ENCODE measurements around the gene KCNT1.

KCNT1 gene

GRCh38 chr9:135778421-135778820, 76.4 kb downstream of the KCNT1 start:
- DNase-seq (ENCODE audit: low spot score in 2 of 2) (no peak), ATAC-seq (no peak)
- Mint-ChIP-seq H3K4me3 (no peak overlapping the region), H3K4me1 (peaks cover 6% of the 10 kb centered on the region), H3K36me3 (no peaks in the 10 kb centered on the region), H3K27ac (no peak overlapping the region), H3K9me3 (no peaks in the 10 kb centered on the region)

GRCh38 chr9:135779571-135779970, 77.6 kb downstream of the KCNT1 start:
- ATAC-seq (no peak), DNase-seq (ENCODE audit: low spot score in 2 of 2) (no peak)
- H3K27ac Mint-ChIP-seq = no peak overlapping the region
- H3K4me3 Mint-ChIP-seq = no peak overlapping the region
- H3K36me3 Mint-ChIP-seq = no peaks in the 10 kb centered on the region
- H3K9me3 Mint-ChIP-seq = no peaks in the 10 kb centered on the region
- peaks cover 6% of the 10 kb centered on the region for H3K4me1 Mint-ChIP-seq

- no peaks in the 10 kb centered on the region for H3K9me3 Mint-ChIP-seq
- no peak overlapping the region for H3K4me3 Mint-ChIP-seq
- DNase-seq (ENCODE audit: low spot score in 2 of 2) (no peak), ATAC-seq (no peak)
- H3K27ac Mint-ChIP-seq = no peak overlapping the region
- H3K36me3 Mint-ChIP-seq = no peaks in the 10 kb centered on the region
- H3K4me1 Mint-ChIP-seq = peaks cover 6% of the 10 kb centered on the region
Measured at GRCh38 chr9:135780086-135780485, 78.1 kb downstream of the KCNT1 start.

DNA sequence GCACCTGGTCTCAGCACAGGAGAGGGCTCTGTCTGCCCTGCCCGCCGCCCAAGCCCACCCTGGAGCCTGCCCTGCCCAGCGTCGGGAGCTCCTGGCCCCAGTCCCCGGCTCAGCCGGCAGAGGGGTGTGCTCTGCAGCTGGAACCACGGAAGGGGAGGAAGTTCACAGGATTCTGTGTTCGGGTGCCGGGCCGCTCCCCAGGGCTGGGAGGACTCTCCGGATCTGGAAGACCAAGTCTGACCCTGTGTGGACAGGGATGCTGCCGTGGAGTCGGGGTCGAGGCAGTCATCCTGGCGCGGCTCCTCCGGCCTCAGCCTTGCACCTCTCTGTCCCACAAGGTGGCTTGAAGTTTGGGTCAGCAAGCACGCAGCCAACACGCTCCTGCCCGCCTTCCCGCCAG, 78.6 kb downstream of the KCNT1 start:
- H3K36me3 Mint-ChIP-seq = no peaks in the 10 kb centered on the region
- DNase-seq (ENCODE audit: low spot score in 2 of 2) = no peak
- no peak overlapping the region for H3K4me3 Mint-ChIP-seq
- no peak for ATAC-seq
- H3K4me1 Mint-ChIP-seq = peaks cover 6% of the 10 kb centered on the region
- H3K27ac Mint-ChIP-seq = no peak overlapping the region
- H3K9me3 Mint-ChIP-seq = no peaks in the 10 kb centered on the region

DNA sequence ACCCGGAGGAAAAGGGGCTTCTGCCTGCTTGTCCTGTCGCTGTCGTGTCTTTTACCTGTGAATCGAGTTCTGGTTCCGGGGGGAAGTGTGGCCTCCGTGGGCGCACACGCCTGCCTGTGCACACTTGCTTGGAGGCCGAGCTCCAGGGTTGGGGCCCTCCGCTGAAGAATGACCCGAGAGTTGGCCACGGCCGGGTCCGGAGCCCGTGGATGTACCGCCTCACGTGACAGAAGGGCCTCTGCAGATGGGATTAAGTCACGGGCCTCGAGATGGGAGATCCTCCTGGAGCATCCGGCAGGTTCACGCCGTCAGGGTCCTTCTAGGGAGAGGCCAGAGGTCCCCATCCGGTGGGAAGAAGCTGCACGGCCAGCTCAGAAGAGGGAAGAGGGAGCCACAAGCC, 81.0 kb downstream of the KCNT1 start:
- Mint-ChIP-seq H3K9me3 (no peaks in the 10 kb centered on the region), H3K36me3 (no peaks in the 10 kb centered on the region), H3K4me1 (peaks cover 3% of the 10 kb centered on the region), H3K27ac (no peak overlapping the region), H3K4me3 (no peak overlapping the region)
- ATAC-seq = no peak
- no peak for DNase-seq (ENCODE audit: low spot score in 2 of 2)

DNA sequence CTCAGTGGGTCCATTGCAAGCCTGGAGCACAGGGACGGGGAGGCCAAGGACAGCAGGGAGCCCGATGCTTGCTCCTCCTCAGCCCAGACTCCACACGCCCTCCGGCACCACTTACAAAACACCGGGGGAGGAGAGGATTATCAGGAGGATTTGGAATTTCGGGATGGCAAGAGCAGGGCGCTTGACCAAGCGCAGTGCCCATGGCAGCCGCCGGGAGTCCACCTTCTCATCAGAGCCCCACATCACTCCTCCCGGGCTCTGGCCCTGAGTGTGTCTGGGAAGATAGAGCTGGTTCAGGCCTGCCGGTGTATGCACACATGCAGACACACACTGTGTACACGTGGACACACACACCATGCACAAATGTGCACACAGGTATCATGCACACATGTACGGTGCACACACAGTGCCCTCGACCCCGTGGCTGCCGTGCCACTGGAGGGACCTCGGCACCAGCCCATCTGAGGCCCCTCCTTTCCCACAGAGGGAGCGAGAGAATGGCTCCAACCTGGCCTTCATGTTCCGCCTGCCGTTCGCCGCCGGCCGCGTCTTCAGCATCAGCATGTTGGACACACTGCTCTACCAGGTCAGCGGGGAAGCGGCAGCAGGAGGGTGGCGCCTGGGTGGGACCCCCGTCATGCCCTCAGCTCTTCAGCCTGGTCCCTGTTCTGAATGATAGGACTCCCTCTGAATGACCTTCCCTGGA, 81.7 kb downstream of the KCNT1 start:
- H3K36me3 Mint-ChIP-seq = no peaks in the 10 kb centered on the region
- H3K27ac Mint-ChIP-seq = no peak overlapping the region
- no peaks in the 10 kb centered on the region for H3K4me1 Mint-ChIP-seq
- H3K4me3 Mint-ChIP-seq = no peak overlapping the region
- DNase-seq (ENCODE audit: low spot score in 2 of 2) = no peak
- ATAC-seq = no peak
- no peaks in the 10 kb centered on the region for H3K9me3 Mint-ChIP-seq

- no peak overlapping the region for H3K27ac Mint-ChIP-seq
- H3K36me3 Mint-ChIP-seq = no peaks in the 10 kb centered on the region
- no peak for ATAC-seq
- no peaks in the 10 kb centered on the region for H3K9me3 Mint-ChIP-seq
- no peak overlapping the region for H3K4me3 Mint-ChIP-seq
- no peak for DNase-seq (ENCODE audit: low spot score in 2 of 2)
- no peaks in the 10 kb centered on the region for H3K4me1 Mint-ChIP-seq
Measured at GRCh38 chr9:135785013-135785575, 83.1 kb downstream of the KCNT1 start.

- no peak for DNase-seq (ENCODE audit: low spot score in 2 of 2)
- H3K27ac Mint-ChIP-seq = no peak overlapping the region
- no peak for ATAC-seq
- no peaks in the 10 kb centered on the region for H3K36me3 Mint-ChIP-seq
- H3K4me1 Mint-ChIP-seq = no peaks in the 10 kb centered on the region
- no peak overlapping the region for H3K4me3 Mint-ChIP-seq
- no peaks in the 10 kb centered on the region for H3K9me3 Mint-ChIP-seq
Measured at GRCh38 chr9:135786146-135786690, 84.2 kb downstream of the KCNT1 start.

- Mint-ChIP-seq H3K9me3 (no peaks in the 10 kb centered on the region), H3K4me3 (no peak overlapping the region), H3K36me3 (no peaks in the 10 kb centered on the region), H3K4me1 (no peaks in the 10 kb centered on the region), H3K27ac (no peak overlapping the region)
- no peak for DNase-seq (ENCODE audit: low spot score in 2 of 2)
- no peak for ATAC-seq
Measured at GRCh38 chr9:135787317-135787716, 85.3 kb downstream of the KCNT1 start.

GRCh38 chr9:135787776-135788575, 86.0 kb downstream of the KCNT1 start:
- H3K4me1 Mint-ChIP-seq = no peaks in the 10 kb centered on the region
- no peak for DNase-seq (ENCODE audit: low spot score in 2 of 2)

DNA sequence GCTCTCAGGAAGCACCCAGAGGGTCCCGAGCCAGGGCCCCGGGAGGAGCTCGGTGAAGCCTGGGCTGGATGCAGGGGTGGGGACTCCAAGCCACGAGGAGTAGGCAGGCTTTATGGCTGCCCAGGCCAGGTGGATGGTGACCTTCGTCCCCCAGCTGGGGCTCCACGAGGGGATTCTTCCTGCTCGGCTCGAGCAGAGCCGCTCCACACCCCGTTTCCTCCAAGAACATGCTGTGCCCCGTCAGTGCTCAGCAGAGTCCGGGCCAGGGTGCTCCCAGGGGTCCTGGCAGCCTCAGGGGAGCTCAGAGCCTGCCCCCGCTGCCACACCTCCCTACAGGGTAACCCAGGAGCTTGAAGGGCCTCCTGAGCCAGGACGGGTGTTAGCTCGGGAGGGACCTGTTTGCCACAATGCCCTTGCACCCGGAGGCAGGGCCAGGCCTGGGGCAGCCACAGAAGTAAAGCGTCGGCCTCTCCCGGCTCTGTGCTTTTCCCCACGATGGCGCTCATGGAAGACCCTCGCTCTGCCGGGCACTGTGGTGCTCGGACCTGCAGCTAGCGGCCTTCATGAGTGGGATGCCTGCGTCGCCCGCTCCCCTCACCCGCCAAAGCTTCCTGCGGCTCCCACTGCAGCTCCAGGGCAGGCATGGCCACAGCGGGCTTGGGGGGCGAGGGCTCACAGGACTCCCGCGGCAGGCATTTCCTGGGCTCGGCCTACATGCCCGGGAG, 86.8 kb downstream of the KCNT1 start:
- no peak for ATAC-seq
- no peak overlapping the region for H3K27ac Mint-ChIP-seq
- H3K4me1 Mint-ChIP-seq = no peaks in the 10 kb centered on the region
- H3K4me3 Mint-ChIP-seq = no peak overlapping the region
- H3K9me3 Mint-ChIP-seq = no peaks in the 10 kb centered on the region
- no peaks in the 10 kb centered on the region for H3K36me3 Mint-ChIP-seq
- no peak for DNase-seq (ENCODE audit: low spot score in 2 of 2)

More at GRCh38 chr9:135787776-135788575, 86.0 kb downstream of the KCNT1 start:
- Mint-ChIP-seq H3K36me3 (no peaks in the 10 kb centered on the region), H3K4me3 (no peak overlapping the region), H3K9me3 (no peaks in the 10 kb centered on the region), H3K27ac (no peak overlapping the region)
- no peak for ATAC-seq

- Mint-ChIP-seq H3K4me3 (no peak overlapping the region), H3K9me3 (no peaks in the 10 kb centered on the region), H3K27ac (no peak overlapping the region), H3K36me3 (no peaks in the 10 kb centered on the region), H3K4me1 (no peaks in the 10 kb centered on the region)
- ATAC-seq (no peak), DNase-seq (ENCODE audit: low spot score in 2 of 2) (no peak)
Measured at GRCh38 chr9:135789838-135790291, 87.9 kb downstream of the KCNT1 start.

DNA sequence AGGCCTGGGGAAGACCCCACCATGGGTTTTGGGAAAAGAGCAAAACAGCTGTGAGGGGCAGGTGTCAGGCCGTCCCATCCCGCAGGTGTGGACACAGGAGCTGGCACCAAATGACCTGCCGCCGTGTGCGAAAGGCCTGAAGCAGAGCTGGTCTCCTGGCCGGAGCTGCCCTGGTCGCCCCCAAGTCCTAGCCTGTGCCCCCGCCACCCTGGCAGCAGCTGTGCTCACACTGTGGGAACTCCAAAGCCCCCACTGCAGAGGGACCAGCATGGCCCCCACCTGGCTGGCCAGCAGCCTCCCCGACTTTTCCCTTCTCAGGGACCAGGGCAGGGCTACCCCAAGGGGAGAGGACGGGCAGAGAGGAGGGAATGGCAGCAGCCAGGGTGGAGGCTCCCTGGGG, 88.4 kb downstream of the KCNT1 start:
- Mint-ChIP-seq H3K4me3 (no peak overlapping the region), H3K36me3 (no peaks in the 10 kb centered on the region), H3K4me1 (no peaks in the 10 kb centered on the region), H3K27ac (no peak overlapping the region), H3K9me3 (no peaks in the 10 kb centered on the region)
- no peak for DNase-seq (ENCODE audit: low spot score in 2 of 2)
- no peak for ATAC-seq

GRCh38 chr9:135790850-135791249, 88.9 kb downstream of the KCNT1 start:
- no peak overlapping the region for H3K27ac Mint-ChIP-seq
- H3K9me3 Mint-ChIP-seq = no peaks in the 10 kb centered on the region
- no peak overlapping the region for H3K4me3 Mint-ChIP-seq
- no peaks in the 10 kb centered on the region for H3K36me3 Mint-ChIP-seq
- no peak for DNase-seq (ENCODE audit: low spot score in 2 of 2)
- no peak for ATAC-seq
- H3K4me1 Mint-ChIP-seq = no peaks in the 10 kb centered on the region
